H54 (cell line): ENCODE data around the gene C1orf105.
"Not testable (repeated sequence)": the region's sequence is repeated elsewhere in the genome, so short reads cannot be mapped to it uniquely, and the experiment has no call there.

Experiments
- DNase-seq: peaks from one replicate; pipeline ENCODE4 v3.0.0; 2011; ENCODE audit warnings: low spot score, mixed read lengths; ENCODE audit not compliant: insufficient read length
- FAIRE-seq: peaks from 3 replicates; lab custom pipeline; 2011; peaks lifted over from hg19 to GRCh38; lab: Jason Lieb, UNC
- POLR2A ChIP-seq: IDR thresholded peaks from 2 replicates; pipeline ENCODE4 v1.6.1; 2011; ENCODE audit warnings: low read depth, mild to moderate bottlenecking, low read length

Gene C1orf105

GRCh38 chr1:172485626-172486025 lies 65.1 kb downstream of the C1orf105 start:
- FAIRE-seq (no peak), DNase-seq (no peak)
- TF ChIP-seq POLR2A, result no peak

- FAIRE-seq (no peak), DNase-seq (no peak)
- no peak for TF ChIP-seq POLR2A
These were observed 66.4 kb downstream of the C1orf105 start for GRCh38 chr1:172486805-172487454.

DNA sequence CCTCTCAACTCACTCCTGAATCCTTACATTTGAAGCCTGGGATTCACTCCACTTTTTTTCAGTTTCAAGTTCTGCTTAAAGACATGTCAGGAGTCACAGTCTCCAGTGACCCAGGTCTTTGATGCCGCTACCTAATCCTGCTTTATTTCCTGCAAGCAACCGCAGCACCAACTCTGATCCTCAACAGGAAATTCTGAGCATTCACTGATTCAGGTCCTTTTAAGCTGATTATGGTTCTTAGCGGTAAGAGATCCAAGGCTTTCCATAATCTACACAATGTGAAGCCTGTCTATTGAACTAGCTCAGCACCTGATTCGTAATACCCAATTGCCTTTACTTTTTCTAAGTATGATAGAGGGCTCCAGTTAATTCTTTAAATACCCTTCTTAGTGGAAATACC lies 67.1 kb downstream of the C1orf105 start:
- no peak for DNase-seq
- FAIRE-seq, result no peak

GRCh38 chr1:172488393-172488792 lies 67.9 kb downstream of the C1orf105 start:
- no peak for TF ChIP-seq POLR2A
- FAIRE-seq (no peak), DNase-seq (no peak)

More for the DNA sequence above, 67.1 kb downstream of the C1orf105 start:
- no peak for TF ChIP-seq POLR2A

DNA sequence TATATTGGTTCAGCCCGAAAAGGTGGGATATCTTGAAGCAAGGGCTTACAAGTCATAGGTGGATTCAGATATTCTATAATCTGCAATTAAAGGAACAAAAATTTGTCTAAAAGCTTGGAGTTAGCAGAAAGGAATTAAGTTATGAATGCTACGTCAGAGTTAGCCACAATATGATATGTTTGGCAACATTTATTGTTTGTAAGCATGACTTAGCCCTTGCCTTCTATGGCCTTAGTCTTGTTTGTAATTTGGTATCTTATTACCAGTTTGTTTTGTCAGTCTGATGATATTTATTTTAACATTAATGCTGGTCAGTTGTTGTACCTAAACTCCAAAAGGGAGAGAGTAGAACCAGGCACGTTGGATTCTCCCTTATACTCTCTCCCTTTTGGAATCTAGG lies 69.4 kb downstream of the C1orf105 start:
- no peak for TF ChIP-seq POLR2A
- DNase-seq (no peak), FAIRE-seq (no peak)

DNA sequence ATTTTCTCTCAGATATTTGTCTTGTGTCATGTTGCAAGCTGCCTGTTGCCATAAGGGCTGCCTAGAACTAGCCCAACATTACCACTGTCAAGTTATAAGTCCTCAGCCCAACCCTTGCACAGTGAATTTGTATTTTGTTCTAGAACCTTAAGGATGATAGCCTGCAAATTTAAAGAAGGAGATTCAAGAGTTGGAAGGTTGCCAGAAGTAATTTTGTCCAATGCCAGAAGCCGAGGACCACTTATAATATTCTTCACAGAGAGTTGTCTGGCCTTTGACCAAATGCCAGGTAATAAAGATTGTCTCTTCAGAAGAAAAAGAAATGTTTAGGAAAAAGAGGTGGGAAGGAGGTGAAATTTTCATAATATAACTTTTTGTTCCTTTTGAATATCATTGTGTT lies 71.9 kb downstream of the C1orf105 start:
- no peak for FAIRE-seq
- TF ChIP-seq POLR2A, result no peak
- DNase-seq, result no peak

GRCh38 chr1:172494166-172494565 lies 73.7 kb downstream of the C1orf105 start:
- FAIRE-seq, result no peak
- no peak for DNase-seq
- TF ChIP-seq POLR2A, result no peak

- FAIRE-seq, DNase-seq: not testable (repeated sequence)
These were observed 75.6 kb downstream of the C1orf105 start for GRCh38 chr1:172496127-172496526.

DNA sequence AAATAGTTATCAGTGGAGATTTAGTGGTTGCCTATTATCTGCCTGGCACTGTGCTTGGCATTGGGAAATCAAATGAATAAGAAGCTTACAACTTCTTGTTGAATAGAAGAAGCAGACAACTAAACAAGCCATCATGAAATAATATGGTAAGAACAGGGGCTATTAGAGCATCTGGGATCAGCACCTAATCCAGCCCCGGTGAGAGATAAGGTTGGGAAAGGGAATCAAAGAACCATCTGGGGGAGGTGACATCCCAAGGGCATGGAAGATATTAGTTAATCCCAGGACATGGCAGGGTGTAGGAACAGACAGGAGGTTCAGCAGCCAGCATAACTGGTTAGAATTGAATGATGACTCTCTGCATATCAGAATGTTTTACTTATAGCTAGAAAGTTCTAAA lies 76.2 kb downstream of the C1orf105 start:
- DNase-seq (no peak), FAIRE-seq (no peak)
- no peak for TF ChIP-seq POLR2A

GRCh38 chr1:172497230-172497629 lies 76.7 kb downstream of the C1orf105 start:
- FAIRE-seq (no peak), DNase-seq (peak; percentile 5)

GRCh38 chr1:172498857-172499256 lies 78.4 kb downstream of the C1orf105 start:
- no peak for TF ChIP-seq POLR2A
- no peak for FAIRE-seq
- DNase-seq, result no peak

More at GRCh38 chr1:172497230-172497629, 76.7 kb downstream of the C1orf105 start:
- no peak for TF ChIP-seq POLR2A

DNA sequence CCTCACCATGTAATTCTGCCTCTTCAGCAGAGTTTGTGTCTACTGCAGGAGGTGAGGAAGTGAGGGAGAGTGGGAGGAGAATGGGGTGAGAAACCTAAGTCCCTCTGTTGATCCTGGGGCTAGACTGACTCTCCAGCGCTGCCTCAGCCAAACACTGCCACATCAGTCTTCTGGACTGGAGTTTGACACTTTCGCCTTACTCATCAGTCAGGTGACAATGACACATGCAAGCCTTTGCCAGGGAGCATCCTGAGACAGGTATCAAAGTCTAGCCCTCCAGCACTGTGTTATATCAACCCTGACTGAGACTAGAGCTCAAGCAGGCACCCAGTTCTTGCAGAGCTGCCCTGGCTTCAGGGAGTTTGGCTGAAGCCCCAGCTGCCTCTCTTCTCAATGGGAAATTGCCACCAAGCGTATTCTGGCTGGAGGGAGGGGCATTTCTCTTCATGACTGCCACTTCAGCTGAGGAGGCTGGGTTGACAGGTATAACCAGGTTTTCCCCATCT lies 79.2 kb downstream of the C1orf105 start:
- FAIRE-seq (no peak), DNase-seq (peak; percentile 6)
- TF ChIP-seq POLR2A, result no peak

- DNase-seq (no peak), FAIRE-seq (no peak)
- no peak for TF ChIP-seq POLR2A
These were observed 79.7 kb downstream of the C1orf105 start for GRCh38 chr1:172500207-172500606.

DNA sequence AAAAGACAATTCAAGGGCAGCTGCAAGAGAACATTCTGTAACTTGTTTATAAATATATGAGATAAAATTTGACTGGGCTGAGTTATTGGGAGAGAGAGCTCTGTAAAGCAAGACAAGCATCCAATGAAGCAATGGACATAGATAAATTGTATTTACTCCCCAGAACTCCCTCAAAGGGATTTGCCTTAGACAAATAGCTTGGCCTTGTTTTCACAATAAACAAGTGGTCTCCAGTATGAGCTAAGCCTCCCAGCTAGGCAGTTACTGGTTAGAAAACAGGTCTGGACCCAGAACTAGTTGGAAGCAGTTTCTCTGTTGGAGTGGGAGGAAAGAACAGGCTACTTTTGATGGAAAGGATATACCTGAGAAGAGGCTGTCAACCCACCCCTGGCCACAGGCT lies 87.3 kb downstream of the C1orf105 start:
- FAIRE-seq (no peak), DNase-seq (no peak)
- no peak for TF ChIP-seq POLR2A

DNA sequence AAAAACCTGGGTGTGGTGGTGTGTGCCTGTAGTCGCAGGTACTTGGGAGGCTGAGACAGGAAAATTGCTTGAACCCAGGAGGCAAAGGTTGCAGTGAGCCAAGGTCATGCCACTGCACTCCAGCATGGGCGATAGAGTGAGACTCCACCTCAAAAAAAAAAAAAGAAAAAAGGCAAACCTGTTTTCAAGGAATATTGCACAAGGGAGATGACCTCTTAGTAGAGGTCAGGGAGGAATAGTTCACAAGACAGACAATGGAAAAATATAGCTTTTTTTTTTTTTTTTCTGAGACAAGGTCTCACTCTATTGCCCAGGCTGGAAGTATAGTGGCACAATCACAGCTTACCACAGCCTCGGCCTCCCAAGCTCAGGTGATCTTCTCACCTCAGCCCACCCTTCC lies 90.0 kb downstream of the C1orf105 start:
- FAIRE-seq (no peak), DNase-seq (no peak)

More for the DNA sequence above, 90.0 kb downstream of the C1orf105 start:
- TF ChIP-seq POLR2A, result no peak
